Measurements from ENCODE around the gene PKNOX1.
"Not testable (repeated sequence)": the region's sequence is repeated elsewhere in the genome, so short reads cannot be mapped to it uniquely, and the experiment has no call there.

The PKNOX1 gene

DNA sequence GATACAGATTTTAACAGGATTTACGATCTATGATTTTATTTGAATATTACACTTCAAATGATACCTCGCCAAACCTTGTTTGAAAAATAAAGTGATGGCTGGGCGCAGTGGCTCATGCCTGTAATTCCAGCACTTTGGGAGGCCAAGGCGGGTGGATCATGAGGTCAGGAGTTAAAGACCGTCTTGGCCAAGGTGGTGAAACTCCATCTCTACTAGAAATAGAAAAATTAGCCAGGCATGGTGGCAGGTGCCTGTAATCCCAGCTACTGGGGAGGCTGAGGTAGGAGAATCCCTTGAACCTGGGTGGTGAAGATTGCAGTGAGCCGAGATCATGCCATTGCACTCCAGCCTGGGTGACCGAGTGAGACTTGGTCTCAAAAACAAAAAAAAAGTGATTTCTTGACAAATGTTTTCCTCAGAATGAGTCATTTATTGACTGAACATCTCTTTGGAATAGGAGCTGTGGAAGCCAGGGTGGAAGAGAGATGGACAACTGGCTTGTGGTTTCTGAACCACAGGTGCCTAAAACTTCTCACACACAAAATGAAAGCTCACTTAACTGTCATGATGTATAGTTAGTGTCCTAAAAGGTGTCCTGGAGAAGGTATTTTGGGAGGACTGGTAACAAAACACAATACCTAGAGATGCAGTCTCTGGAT, 11.9 kb downstream of the PKNOX1 start:
- ATAC-seq: no peak

DNA sequence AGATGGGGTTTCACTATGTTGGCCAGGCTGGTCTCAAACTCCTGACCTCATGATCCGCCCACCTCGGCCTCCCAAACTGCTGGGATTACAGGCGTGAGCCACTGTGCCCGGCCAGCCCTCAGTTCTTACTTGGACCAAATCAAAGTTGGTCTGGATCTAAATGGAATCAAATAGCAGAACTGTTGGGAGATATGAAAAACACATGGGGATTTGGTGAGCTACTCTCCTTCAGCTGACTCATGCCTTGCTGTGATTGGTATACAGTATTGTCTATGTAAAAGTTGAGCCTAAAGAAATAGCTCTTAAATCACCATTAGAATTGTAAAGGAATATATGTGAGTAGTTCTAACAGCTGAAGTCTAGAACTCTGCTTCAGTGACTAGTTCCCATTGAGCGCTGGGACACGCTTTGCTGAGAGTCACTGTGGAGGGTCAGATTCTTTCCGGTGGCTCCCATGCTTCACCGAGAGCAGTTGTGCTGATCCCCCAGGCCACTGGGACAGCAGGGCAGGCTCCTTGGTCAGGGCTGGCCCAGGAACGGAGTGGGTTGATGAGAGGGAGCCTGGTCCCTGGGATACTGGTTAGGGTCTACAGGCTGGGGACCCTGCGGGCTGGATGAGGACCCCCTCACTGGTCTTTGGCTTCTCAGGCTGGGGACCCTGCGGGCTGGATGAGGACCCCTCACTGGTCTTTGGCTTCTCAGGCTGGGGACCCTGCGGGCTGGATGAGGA, 14.0 kb downstream of the PKNOX1 start:
- no peak for ATAC-seq

DNA sequence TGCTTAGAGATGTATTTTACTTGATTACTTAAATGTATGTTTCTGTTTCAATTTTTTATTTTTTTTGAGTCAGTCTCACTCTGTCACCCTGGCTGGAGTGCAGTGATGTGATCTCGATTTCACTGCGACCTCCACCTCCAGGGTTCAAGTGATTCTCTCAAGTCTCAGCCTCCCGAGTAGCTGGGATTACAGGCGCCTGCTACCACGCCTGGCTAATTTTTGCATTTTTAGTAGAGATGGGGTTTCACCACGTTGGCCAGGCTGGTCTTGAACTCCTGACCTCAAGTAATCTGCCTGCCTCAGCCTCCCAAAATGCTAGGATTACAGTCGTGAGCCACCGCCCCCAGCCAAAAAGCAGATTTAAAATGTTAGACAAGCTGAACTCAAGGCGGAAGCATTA, 15.0 kb downstream of the PKNOX1 start:
- ATAC-seq: not testable (repeated sequence)

DNA sequence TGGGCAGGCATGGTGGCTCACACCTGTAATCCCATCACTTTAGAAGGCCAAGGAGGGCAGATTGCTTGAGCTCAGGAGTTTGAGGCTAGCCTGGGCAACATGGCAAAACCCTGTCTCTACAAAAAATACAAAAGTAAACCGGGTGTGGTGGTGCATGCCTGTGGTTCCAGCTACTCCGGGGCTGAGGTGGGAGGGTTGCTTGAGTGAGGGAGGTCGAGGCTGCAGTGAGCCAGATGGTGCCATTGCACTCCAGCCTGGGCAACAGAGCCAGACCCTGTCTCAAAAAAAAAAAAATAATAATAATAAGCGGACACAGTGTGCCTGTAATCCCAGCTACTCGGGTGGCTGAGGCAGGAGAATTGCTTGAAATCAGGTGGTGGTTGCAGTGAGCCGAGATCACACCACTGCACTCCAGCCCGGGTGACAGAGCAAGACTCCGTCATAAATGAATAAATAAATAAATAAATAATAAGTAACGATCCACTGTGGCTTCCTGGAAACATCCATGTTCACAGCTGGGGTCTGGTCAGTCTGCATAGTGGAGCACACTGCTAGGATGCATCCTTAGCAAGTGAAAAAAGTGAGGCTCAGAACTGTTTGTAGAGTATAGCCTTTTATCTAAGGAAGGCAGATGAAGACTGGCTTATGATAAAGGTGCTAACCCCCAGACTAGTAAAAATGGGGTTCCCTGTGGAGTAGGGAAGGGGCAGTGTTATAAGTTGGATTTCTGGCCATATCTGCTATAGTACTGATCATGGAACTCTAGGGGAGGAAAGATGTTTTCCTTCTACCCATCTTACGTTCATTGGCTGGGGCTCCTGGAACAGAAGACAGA, 15.7 kb downstream of the PKNOX1 start:
- no peak for ATAC-seq

DNA sequence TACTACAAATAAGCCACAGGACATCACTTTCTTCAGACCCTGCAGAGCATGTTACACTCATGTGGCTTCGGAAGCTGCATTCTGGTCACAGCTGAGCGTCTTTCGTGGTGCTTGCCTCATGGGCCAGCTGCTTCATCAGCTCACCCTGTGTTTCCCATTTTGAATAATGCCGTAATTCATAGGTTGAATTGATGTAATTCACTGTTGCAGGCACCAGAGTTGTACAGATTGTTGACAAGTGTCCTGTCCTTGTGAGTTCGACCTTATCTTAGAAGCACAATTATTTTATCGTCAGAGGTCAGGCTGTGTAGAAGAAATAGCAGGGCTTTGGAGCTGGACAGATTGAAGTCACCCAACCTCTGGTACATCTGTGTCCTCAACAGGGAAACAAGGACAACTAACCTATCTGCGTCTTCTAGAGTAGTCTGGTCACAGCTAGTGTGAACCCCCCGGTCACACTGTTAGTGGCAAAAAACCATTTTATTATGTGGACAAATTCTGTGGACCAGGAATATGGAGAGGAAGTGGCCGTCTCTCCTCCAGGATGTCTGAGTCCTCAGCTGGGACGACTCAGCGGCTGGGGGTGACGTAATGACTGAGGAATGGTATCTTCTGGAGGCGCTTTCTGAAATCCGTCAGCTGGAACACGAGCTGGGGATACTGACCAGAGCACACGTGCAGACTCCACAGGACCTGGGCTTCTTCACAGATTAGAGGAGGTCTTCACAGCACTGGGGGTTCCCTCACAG, 17.8 kb downstream of the PKNOX1 start:
- no peak for ATAC-seq

DNA sequence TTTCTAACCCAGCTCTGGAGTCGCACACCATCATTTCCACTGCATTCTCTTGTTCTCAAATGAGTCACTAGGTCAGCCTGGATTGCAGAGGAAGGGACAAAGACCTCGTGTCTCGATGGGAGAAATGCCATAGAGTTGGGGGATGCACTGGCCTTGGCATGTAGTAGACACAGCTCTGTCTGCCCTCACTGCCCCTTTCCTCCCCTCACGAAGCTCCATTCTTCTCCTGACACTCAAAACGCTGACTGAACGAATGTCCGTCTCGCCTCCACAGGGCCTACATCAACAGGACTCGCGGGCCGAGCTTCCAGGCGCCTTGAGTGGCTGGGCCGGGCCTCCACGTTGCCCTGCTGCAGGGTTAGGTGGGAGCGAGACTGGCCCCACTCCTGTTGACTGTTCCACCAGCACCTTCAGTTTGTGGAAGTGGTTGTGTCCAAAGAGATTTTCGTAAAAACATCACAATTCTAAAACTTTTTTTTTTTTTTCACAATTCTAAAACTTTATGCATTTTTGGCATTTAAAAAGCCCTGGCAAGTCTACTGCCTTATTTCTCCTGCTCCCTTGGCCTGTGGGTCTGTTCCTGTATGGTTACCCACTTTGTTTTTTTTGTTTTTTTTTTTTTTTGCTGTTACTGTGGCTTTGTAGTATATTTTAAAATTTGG, 18.8 kb downstream of the PKNOX1 start:
- ATAC-seq: no peak

DNA sequence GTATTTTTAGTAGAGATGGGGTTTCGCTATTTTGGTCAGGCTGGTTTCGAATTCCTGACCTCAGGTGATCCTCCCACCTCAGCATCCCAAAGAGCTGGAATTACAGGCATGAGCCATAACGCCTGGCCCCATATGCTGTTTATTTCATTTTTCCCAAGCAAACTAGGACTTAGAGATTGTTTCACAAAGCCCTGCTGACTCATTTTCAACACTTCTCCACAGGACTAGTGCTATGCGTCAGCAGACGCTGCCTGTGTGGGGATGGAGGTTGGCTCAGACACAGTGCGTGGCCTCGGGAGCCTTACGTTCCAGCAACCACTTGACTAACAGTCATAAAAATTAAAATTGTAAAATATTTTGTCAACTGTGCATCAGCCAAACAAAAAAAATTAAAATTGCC, 22.7 kb downstream of the PKNOX1 start:
- ATAC-seq: no peak

DNA sequence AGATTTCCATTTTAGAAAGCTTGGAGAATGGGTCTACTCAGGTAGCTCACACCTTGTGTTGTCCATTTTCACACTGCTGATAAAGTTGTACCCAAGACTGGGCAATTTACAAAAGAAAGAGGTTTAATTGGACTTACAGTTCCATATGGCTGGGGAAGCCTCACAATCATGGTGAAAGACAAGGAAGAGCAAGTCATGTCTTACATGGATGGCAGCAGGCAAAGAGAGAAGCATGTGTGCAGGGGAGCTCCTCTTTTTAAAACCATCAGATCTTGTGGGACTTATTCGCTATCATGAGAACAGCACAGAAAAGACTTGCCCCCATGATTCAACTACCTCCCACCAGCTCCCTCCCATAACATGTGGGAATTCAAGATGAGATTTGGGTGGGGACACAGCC, 23.6 kb downstream of the PKNOX1 start:
- ATAC-seq: not testable (repeated sequence)

DNA sequence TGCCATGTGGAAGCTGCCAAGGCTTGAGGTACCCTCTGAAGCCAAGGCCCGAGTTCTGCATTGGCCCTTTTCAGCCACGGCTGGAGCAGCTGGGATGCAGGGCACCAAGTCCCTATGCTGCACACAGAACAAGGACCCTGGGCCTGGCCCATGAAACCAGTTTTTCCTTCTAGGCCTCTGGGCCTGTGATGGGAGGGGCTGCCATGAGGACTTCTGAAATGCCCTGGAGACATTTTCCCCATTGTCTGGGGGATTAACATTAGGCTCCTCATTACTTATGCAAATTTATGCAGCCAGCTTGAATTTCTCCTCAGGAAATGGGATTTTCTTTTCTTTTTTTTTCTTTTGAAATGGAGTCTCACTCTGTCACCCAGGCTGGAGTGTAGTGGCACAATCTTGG, 24.8 kb downstream of the PKNOX1 start:
- not testable (repeated sequence) for ATAC-seq

DNA sequence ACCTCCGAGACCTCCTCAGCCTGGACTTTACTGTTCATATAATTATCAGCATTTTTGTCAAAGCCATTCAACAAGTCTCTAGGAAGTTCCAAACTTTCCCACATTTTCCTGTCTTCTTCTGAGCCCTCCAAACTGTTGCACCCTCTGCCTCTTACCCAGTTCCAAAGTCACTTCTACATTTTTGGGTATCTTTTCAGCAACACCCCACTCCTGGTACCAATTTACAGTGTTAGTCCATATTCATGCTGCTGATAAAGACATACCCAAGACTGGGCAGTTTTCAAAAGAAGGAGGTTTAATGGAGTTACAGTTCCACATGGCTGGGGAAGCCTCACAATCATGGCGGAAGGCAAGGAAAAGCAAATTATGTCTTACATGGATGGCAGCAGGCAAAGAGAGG, 25.7 kb downstream of the PKNOX1 start:
- not testable (repeated sequence) for ATAC-seq

DNA sequence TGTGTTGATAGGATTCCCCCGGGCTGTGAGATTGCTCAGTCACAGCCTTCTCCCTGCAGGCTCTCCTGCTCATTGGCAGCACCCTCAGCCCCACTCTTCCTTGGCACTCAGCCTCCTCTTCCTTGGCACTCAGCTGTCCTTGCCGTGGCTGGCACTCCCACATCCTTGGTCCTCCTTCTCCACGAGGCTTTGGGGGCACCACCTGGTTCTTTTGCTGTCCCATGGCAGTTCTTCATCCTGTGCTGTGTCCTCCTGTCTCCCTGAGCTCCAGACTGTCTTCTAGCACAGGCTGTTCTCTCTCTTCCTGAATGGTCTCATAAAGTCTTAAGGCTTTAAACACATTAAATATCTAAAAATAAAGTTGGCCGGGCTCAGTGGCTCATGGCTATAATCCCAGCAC, 27.0 kb downstream of the PKNOX1 start:
- ATAC-seq: no peak

DNA sequence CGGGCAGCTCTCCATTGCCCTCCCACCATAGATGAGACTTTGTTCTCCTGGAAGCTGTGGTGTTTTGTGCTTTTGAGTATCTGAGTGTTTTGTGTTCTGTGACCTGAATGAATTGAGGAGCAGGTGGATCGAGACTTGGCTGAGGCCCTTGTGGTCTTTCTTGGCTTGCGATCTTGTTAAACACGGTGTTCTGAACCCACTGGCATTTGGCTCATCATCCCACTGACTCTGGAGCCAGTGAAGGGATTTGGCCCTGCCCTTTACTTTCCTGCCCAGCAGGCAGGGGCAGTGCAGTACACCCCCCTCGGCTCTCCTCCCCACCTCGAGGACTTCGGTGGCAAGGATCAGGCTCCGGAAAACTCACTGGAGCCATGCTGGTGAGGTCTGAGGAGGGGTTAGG, 30.6 kb downstream of the PKNOX1 start:
- ATAC-seq: no peak

DNA sequence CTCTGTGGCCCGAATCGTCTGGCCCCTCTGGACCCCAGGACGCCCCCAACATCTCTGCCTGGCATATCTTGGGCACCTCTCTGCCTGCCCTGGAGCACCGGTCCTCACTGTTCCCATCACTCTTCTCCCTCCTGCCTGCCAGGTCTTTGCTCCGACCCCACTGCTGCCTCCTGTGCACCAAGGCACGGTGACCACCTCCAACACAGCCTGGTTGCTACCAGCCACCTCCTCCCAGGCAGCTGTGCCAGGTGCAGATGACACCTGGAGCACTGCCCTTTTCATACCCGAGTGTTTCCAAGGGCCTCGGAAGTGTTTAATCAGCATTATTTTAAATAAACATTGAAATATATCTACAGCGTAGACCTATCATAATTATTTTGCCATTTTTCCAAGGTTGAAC, 31.3 kb downstream of the PKNOX1 start:
- ATAC-seq: no peak

DNA sequence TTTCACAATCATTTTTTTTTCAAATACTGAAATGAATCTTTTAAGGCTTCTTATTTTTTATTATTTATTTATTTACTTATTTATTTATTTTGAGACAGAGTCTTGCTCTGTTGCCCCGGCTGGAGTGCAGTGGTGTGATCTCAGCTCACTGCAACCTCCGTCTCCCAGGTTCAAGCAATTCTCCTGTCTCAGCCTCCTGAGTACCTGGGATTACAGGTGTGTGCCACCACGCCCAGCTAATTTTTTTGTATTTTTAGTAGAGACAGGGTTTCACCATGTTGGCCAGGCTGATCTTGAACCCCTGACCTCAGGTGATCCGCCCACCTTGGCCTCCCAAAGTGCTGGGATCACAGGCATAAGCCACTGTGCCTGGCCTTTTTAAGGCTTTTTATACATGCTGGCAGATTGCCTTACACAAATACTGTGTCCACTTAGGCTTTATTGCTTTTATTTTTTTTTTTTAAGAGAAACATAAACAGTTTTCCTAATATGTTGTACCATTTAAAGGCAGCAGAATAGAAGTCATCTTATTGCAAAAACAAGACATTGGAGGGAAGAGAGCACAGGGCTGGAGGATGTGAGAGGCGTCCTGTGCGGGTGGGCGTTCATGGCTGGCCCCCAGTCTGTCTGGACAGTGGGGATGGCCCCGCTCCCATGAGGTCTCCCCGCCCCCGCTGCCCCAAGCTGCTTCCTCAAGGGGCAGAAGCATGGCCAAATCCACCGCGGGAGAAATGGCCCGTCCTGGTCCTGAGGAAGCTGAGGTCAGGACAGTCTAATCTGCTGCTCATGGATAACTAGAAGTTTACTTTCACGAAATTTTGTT, 31.9 kb downstream of the PKNOX1 start:
- not testable (repeated sequence) for ATAC-seq

DNA sequence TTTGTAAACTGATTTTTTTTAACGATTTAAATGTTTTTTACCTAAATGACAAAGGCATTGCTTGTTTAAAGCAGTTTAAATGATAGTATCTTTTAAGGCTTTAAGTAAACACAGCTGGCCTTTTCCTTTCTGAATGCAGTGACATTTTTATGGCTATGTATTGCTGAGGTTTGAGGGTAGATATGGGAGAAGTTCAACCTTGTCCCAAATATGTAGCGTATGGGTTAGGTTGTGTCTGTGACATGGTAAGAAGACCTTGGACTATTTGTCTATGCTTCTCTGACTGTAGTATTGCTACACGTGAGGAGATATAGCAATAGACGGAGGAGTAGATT, 32.5 kb downstream of the PKNOX1 start:
- ATAC-seq: no peak

DNA sequence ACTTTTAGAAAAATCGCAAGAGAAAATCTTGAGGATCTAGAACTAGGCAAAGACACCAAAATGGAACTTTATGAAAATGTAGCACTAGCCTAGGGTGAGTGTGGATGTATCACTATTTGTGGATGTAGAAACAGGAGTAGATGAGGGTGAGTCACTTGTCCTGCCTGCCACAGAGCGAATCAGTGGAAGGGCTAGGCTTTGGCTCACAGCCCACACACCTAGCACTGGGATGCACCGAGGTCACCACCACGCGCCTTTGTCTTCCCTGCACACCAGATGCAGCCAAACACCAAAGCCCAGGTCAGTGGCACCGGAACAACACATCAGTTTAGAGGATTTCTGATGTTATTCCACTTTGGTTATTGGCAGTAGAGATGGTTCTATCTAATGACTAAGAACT, 38.2 kb downstream of the PKNOX1 start:
- no peak for ATAC-seq

DNA sequence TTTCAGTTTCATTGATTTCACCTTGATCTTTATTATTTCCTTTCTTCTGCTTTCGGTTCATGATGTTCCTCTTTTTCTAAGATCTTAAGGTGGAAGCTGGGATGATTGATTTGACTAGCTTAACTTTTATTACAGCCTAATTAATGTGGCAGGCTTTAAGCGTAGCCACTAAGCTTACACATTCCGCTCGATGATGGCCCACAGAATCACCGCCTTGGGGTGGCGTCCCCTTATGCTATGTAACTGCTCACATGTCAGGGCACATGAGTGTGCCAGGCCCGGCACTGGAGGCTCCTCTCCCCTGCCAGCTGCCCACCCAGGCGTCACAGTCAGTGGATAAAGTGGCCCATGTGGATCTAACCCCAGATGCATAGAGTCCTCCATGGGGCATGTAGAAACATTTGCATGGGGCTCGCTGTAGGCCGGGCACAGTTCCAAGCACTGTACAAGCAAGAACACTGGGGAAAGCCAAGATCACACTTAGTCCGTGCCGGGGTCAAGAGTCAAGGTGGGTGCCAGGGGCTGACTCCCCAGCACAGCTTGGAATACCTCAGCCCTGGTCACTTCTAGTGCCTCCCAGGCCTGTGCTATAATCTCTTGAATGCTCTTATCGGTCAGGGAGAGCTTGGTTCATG, 41.7 kb downstream of the PKNOX1 start:
- ATAC-seq: no peak

DNA sequence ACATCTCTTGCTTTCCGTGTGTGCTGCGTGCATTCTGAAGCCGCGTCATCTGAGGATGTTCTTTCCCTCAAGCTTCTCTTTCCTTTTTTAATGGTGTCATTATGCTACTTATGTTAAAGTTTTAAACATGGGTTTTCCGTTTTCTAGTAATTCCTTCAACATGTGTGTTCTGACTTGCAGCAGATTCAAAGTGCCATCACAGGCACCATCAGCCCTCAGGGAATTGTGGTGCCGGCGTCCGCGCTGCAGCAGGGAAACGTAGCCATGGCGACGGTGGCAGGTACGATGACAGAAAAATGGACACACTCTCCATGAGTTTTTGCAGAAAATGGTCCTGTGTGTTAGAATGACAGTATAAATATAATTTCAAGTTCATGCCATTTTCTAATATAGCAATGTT, 42.4 kb downstream of the PKNOX1 start:
- ATAC-seq: no peak

DNA sequence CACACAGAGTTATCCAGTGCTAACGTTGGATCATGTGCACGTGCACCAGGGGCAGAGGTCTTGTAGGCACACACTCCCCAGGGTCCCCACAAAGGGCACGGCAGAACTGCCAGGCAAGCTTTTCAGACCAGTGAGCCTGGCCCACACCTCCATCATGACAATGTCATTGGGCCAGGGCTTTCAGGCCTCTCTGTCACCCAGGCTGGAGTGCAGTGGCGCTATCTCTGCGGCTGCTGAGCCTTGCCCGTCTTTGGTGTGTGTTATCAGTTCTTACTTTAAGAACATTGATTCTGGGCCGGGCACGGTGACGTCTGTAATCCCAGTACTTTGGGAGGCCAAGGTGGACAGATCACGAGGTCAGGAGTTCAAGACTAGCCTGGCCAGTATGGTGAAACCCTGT, 44.2 kb downstream of the PKNOX1 start:
- no peak for ATAC-seq

DNA sequence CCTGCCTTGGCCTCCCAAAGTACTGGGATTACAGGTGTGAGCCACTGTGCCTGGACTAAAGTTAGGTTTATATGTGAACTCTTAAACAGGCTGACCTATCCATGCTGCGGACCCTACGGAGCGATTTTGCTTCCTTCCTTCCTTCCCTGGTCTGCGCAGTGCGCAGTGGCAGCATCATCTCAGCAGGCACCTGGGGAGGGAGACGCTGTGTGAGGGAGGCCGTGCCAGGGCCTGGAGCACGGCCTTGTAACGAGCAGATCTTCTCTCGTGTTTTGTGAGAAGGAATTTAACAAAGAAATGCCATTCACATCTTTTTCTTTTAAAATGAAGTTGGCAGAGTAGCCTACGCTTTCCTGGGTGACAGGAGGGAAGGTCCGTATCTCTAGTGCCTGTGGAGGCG, 45.8 kb downstream of the PKNOX1 start:
- no peak for ATAC-seq

DNA sequence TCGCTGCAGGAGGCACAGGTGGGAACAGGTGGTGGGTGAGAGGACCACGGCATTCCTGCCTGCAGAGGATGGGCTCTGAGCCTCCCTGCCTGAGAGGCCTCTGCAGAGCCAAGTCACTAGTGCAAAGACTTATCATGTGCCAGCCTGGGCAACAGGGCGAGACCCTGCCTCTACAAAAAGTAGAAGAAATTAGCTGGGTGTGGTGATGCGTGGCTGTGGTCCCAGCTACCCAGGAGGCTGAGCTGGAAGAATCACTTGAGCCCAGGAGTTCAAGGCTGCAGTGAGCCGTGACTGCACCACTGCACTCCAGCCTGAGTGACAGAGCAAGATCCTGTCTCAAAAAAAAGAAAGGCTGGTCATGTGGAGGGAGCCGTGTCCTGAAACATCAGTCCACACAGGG, 46.4 kb downstream of the PKNOX1 start:
- ATAC-seq: no peak

Measured in activated CD4-positive, CD25-positive, alpha-beta regulatory T cell treated with anti-CD3 and anti-CD28 coated beads, Interleukin-2, amount 50 U/mL, for 24 hours (primary cell).